Uterus (tissue), 4 donors: ENCODE measurements around the gene TERF2IP. TPM values are rescaled to one million over a fixed set of nuclear protein-coding genes. Genes with fewer than 3 reads are reported as not detected.

Experiments
- DNase-seq, 2 donors: peaks; one replicate each; pipeline ENCODE4 v3.0.0-alpha.2; 2019 to 2020
- H3K27ac ChIP-seq, 2 donors: fragments of 200-600 bp; sonication (generic); 1 replicate in 1 of 2; 2 replicates in 1 of 2; pipeline ENCODE4 v1.5.1; 2016 to 2018
- H3K27me3 ChIP-seq, 2 donors: fragments of 200-600 bp; sonication (generic); one replicate each; pipeline ENCODE4 v1.5.1; 2018 to 2019; ENCODE audit warnings: control low read depth in 1 of 2
- H3K36me3 ChIP-seq, 2 donors: fragments of 200-600 bp; sonication (generic); one replicate each; pipeline ENCODE4 v1.5.1; 2019; ENCODE audit warnings: control low read depth in 1 of 2
- H3K4me1 ChIP-seq, 2 donors: fragments of 200-600 bp; sonication (generic); one replicate each; pipeline ENCODE4 v1.5.1; 2018 to 2019; ENCODE audit warnings: control low read depth in 1 of 2
- H3K4me3 ChIP-seq, 2 donors: fragments of 200-600 bp; sonication (generic); 1 replicate in 1 of 2; 2 replicates in 1 of 2; pipeline ENCODE4 v1.5.1; 2018 to 2019; ENCODE audit warnings: mild to moderate bottlenecking in 1 of 2
- H3K9me3 ChIP-seq, 2 donors: fragments of 200-600 bp; sonication (generic); one replicate each; pipeline ENCODE4 v1.5.1; 2019; ENCODE audit warnings: control low read depth in 1 of 2
- POLR2A ChIP-seq, 2 donors: fragments of 450-650 bp; IDR thresholded peaks; one replicate each; pipeline ENCODE4 v1.6.1; 2016; ENCODE audit warnings: antibody characterized with exemption in 2 of 2, mild to moderate bottlenecking in 1 of 2, moderate library complexity in 1 of 2
- intact Hi-C: fragments of 100-400 bp; cut with DNase I; formaldehyde crosslinking; loops from one replicate; pipeline ENCODE4 v1.15.1; 2023; ENCODE audit warnings: low total_unique reads
- total RNA-seq, 4 donors: library from RNA; depleted of rRNA in 3 of 4; stranded (reverse); fragments of >200 nt in 3 of 4; gene quantifications; one replicate each; pipeline versions ENCODE4 v1.1.0 to v1.2.4, GENCODE V29; 2014 to 2023
- TF ChIP-seq, protein P1 (sequence below), 4 experiments: fragments of 200-600 bp in 2 of 4; fragments of 450-650 bp in 2 of 4; sonication (generic) in 2 of 4; IDR thresholded peaks; one replicate each; pipeline ENCODE4 v1.5.1; 2016 to 2019; ENCODE audit warnings: antibody characterized with exemption in 4 of 4, mild to moderate bottlenecking in 2 of 4, moderate library complexity in 1 of 4
- donor health status: DM: yes; HTN: yes; CAD: no.

Gene TERF2IP
- total RNA-seq, 4 donors from 2014 or later, result 29.5 to 74.5 (median 50.0) TPM

DNA sequence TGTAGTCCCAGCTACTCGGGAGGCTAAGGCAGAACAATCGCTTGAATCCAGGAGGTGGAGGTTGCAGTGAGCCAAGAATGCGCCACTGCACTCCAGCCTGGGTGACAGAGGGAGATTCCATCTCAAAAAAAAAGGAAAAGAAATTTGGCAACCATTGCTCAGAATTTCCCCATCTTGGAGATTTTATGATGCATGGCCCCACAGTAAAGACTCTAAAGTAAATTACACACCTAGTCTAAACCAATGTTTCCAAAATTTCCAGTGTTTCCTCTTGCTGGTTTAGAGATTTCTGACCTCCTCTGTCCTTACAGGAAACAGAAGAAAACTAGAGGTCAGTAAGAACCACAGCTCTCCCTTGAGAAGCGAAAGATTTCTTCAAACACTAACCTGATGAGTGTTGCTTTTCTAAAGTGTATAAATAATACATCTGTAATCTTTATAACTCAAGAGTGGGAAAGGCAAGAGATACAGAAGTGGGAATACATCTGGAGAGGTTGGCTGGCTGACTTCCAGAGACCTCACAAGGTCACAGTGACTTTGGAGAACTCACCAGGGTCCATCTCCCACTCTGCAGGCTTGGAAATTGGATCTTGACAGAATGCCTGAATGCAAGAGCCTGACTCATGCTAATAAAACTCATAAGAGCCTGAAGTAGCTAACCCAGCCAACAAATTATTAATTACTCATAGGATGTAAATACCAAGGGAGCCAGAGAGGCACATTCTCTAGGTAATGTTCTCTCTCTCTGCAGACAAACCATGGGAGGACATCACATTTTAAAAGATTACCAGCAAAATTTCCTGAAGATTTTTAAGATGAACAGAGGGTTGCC is 33.3 kb upstream of the TERF2IP start:
- Histone ChIP-seq H3K9me3 (no peaks in the 10 kb centered on the region), H3K4me3 (no peak overlapping the region), H3K36me3 (no peaks in the 10 kb centered on the region), H3K27me3 (no peaks in the 10 kb centered on the region), H3K4me1 (no peaks in the 10 kb centered on the region), H3K27ac (no peak overlapping the region)
- intact Hi-C loops, result no loop called here
- TF ChIP-seq POLR2A (IDR thresholded peaks at IDR 0.05), result no peak
- TF ChIP-seq, protein P1, sequence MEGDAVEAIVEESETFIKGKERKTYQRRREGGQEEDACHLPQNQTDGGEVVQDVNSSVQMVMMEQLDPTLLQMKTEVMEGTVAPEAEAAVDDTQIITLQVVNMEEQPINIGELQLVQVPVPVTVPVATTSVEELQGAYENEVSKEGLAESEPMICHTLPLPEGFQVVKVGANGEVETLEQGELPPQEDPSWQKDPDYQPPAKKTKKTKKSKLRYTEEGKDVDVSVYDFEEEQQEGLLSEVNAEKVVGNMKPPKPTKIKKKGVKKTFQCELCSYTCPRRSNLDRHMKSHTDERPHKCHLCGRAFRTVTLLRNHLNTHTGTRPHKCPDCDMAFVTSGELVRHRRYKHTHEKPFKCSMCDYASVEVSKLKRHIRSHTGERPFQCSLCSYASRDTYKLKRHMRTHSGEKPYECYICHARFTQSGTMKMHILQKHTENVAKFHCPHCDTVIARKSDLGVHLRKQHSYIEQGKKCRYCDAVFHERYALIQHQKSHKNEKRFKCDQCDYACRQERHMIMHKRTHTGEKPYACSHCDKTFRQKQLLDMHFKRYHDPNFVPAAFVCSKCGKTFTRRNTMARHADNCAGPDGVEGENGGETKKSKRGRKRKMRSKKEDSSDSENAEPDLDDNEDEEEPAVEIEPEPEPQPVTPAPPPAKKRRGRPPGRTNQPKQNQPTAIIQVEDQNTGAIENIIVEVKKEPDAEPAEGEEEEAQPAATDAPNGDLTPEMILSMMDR (IDR thresholded peaks at IDR 0.05), result no peak
- DNase-seq, result no peak

- Histone ChIP-seq H3K36me3 (no peaks in the 10 kb centered on the region), H3K27me3 (no peaks in the 10 kb centered on the region), H3K27ac (no peak overlapping the region), H3K4me1 (no peaks in the 10 kb centered on the region), H3K4me3 (no peak overlapping the region), H3K9me3 (no peaks in the 10 kb centered on the region)
- no peak for TF ChIP-seq POLR2A (IDR thresholded peaks at IDR 0.05)
- TF ChIP-seq, protein P1 (IDR thresholded peaks at IDR 0.05), result no peak
- intact Hi-C loops, result no loop called here
- no peak for DNase-seq
Measured at GRCh38 chr16:75615619-75616018, 32.0 kb upstream of the TERF2IP start.

DNA sequence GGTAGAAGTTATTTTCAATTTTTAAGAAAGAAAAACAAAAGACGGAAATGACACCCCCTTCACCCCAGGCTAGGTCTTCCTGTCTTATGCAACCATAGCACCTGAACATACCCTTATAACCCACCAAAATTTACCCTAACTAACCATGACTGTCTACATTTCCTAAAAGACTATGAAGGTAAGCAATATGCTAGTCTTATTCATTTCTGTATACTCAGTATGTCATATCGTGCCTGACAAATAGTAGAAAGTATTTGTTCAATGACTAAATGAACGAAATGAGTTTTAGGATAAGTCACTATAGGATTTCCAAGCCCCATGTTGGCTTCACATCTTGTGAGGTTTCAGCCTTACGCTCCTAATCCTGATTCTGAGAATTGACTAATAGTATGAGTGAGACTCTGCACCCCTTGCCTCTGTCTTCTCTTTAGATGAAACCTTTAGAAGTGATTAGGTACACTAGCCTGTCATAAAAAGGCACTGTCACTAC is 31.0 kb upstream of the TERF2IP start:
- no peak overlapping the region for H3K27ac ChIP-seq
- no peaks in the 10 kb centered on the region for H3K9me3 ChIP-seq
- no peaks in the 10 kb centered on the region for H3K27me3 ChIP-seq
- no peak for DNase-seq
- intact Hi-C loops, result no loop called here
- no peaks in the 10 kb centered on the region for H3K4me1 ChIP-seq
- no peaks in the 10 kb centered on the region for H3K36me3 ChIP-seq
- H3K4me3 ChIP-seq, result no peak overlapping the region
- TF ChIP-seq POLR2A (IDR thresholded peaks at IDR 0.05), result no peak
- TF ChIP-seq, protein P1 (IDR thresholded peaks at IDR 0.05), result no peak

DNA sequence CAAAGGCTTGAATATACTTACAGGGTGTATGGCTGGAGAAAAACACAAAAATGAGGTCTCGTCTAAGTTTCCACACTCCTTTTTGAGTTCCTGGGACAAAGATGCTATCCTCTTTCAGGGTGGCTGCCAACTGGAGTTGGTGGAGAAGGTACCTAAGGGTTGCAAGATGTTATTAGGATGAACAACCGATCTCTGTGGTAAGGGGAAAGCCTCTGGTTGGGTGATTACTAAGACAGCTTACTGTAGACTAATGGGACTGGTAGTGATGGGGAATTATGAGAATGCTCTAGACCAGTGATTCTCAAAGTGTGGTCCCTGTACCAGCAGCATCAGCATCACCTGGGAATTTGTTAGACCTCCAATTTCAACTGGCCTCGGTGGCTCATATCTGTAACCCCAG is 30.5 kb upstream of the TERF2IP start:
- intact Hi-C loops, result no loop called here
- no peaks in the 10 kb centered on the region for H3K4me1 ChIP-seq
- H3K9me3 ChIP-seq, result no peaks in the 10 kb centered on the region
- no peak for DNase-seq
- TF ChIP-seq POLR2A (IDR thresholded peaks at IDR 0.05), result no peak
- TF ChIP-seq, protein P1 (IDR thresholded peaks at IDR 0.05), result no peak
- H3K27me3 ChIP-seq, result no peaks in the 10 kb centered on the region
- H3K36me3 ChIP-seq, result no peaks in the 10 kb centered on the region
- H3K27ac ChIP-seq, result no peak overlapping the region
- no peak overlapping the region for H3K4me3 ChIP-seq

DNA sequence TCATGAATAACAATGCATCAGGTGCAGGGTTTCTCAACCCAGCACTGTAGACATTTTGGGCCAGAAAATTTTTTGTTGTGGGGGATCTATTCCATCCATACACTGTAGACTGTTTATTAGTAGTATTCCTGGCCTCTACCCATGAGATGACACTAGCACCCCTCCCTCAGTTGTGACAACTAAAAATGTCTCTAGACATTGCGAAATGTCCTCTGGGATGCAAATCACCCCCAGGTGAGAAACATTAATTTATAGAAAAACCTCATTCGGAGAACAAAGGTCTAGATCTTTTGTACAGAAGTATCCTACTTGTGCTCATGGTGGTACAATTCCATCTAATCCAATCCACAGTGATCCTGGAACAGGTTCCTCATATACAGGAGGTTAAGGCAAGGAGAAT is 28.8 kb upstream of the TERF2IP start:
- Histone ChIP-seq H3K4me3 (no peak overlapping the region), H3K36me3 (no peaks in the 10 kb centered on the region), H3K27ac (no peak overlapping the region), H3K27me3 (no peaks in the 10 kb centered on the region), H3K4me1 (no peaks in the 10 kb centered on the region), H3K9me3 (no peaks in the 10 kb centered on the region)
- intact Hi-C loops, result no loop called here
- TF ChIP-seq, protein P1 (IDR thresholded peaks at IDR 0.05), result no peak
- TF ChIP-seq POLR2A (IDR thresholded peaks at IDR 0.05), result no peak
- DNase-seq, result no peak
